ENCODE measurements around the gene TNKS2. TPM values are rescaled to one million over a fixed set of nuclear protein-coding genes. Genes with fewer than 3 reads are reported as not detected.
"Not testable (repeated sequence)": the region's sequence is repeated elsewhere in the genome, so short reads cannot be mapped to it uniquely, and the experiment has no call there.

Gene TNKS2
- total RNA-seq (33.8 and 40.4 TPM in 2 replicates), polyA plus RNA-seq (11.9 and 14.7 TPM in 2 replicates)

- Histone ChIP-seq H3K4me3 (peak within 1 kb of the TSS; percentile 98), H4K20me1 (ENCODE audit: insufficient read depth, poor library complexity, severe bottlenecking) (peaks cover 34% of the 10 kb centered on the region), H3K27me3 (no peaks in the 10 kb centered on the region), H3K4me1 (ENCODE audit: insufficient read depth) (peaks cover 21% of the 10 kb centered on the region), H3K9me3 (ENCODE audit: low read depth) (no peaks in the 10 kb centered on the region), H2AFZ (peak within 1 kb of the TSS; percentile 85), H3K79me2 (peaks cover 50% of the 10 kb centered on the region), H3K27ac (peak within 1 kb of the TSS; percentile 95), H3K36me3 (replicated peaks; ENCODE audit: insufficient read depth, low read depth) (no peaks in the 10 kb centered on the region), H3K9me2 (replicated peaks; ENCODE audit: insufficient read depth) (no peaks in the 10 kb centered on the region), H3K4me2 (peak within 1 kb of the TSS; percentile 77)
- DNase-seq (ENCODE audit: low spot score), result peak; percentile 98
- 2% methylated on average over 35 of the region's 64 CpGs for WGBS (ENCODE audit: low lambda C conversion rate, missing lambda C conversion rate)
- TF ChIP-seq CTCF (IDR thresholded peaks at IDR 0.05; ENCODE audit: poor library complexity), result no peak
- TF ChIP-seq EZH2phosphoT487 (IDR thresholded peaks at IDR 0.05; ENCODE audit: low read depth, severe bottlenecking, unreplicated experiment), result no peak
- TF ChIP-seq EZH2 (IDR thresholded peaks at IDR 0.05; ENCODE audit: borderline replicate concordance), result no peak
Measured at GRCh38 chr10:91797874-91798648, at the start of gene TNKS2. TNKS2 (plus strand) TSS chr10:91798426; CDS start chr10:91798691, 265 bp downstream.

GRCh38 chr10:91749592-91749991, 48.6 kb upstream of the TNKS2 start:
- not testable (repeated sequence) for H3K9me3 ChIP-seq (ENCODE audit: low read depth); H4K20me1 ChIP-seq (ENCODE audit: insufficient read depth, poor library complexity, severe bottlenecking); H3K4me1 ChIP-seq (ENCODE audit: insufficient read depth); H2AFZ ChIP-seq; H3K79me2 ChIP-seq; H3K36me3 ChIP-seq (replicated peaks; ENCODE audit: insufficient read depth, low read depth); DNase-seq (ENCODE audit: low spot score); H3K4me2 ChIP-seq; H3K27ac ChIP-seq; H3K4me3 ChIP-seq; H3K9me2 ChIP-seq (replicated peaks; ENCODE audit: insufficient read depth); H3K27me3 ChIP-seq
- 88% methylated on average over 20 of the region's 20 CpGs for WGBS (ENCODE audit: low lambda C conversion rate, missing lambda C conversion rate)

GRCh38 chr10:91756286-91756685, 41.9 kb upstream of the TNKS2 start:
- Histone ChIP-seq H3K4me3 (no peak overlapping the region), H3K36me3 (replicated peaks; ENCODE audit: insufficient read depth, low read depth) (no peaks in the 10 kb centered on the region), H3K4me1 (ENCODE audit: insufficient read depth) (no peaks in the 10 kb centered on the region), H3K4me2 (no peak overlapping the region), H3K9me3 (ENCODE audit: low read depth) (no peaks in the 10 kb centered on the region), H3K79me2 (no peaks in the 10 kb centered on the region), H3K27ac (no peak overlapping the region), H2AFZ (no peak overlapping the region), H4K20me1 (ENCODE audit: insufficient read depth, poor library complexity, severe bottlenecking) (no peaks in the 10 kb centered on the region), H3K9me2 (replicated peaks; ENCODE audit: insufficient read depth) (no peaks in the 10 kb centered on the region), H3K27me3 (no peaks in the 10 kb centered on the region)
- WGBS (ENCODE audit: low lambda C conversion rate, missing lambda C conversion rate), result 86% methylated on average over 2 of the region's 2 CpGs
- no peak for TF ChIP-seq EZH2phosphoT487 (IDR thresholded peaks at IDR 0.05; ENCODE audit: low read depth, severe bottlenecking, unreplicated experiment)
- DNase-seq (ENCODE audit: low spot score), result no peak

- Histone ChIP-seq H3K27ac (no peak overlapping the region), H3K4me3 (no peak overlapping the region), H3K4me1 (ENCODE audit: insufficient read depth) (no peaks in the 10 kb centered on the region), H3K9me3 (ENCODE audit: low read depth) (no peaks in the 10 kb centered on the region), H3K9me2 (replicated peaks; ENCODE audit: insufficient read depth) (no peaks in the 10 kb centered on the region), H3K27me3 (no peaks in the 10 kb centered on the region), H3K79me2 (no peaks in the 10 kb centered on the region), H3K36me3 (replicated peaks; ENCODE audit: insufficient read depth, low read depth) (no peaks in the 10 kb centered on the region), H4K20me1 (ENCODE audit: insufficient read depth, poor library complexity, severe bottlenecking) (no peaks in the 10 kb centered on the region), H3K4me2 (no peak overlapping the region), H2AFZ (no peak overlapping the region)
- TF ChIP-seq CTCF (IDR thresholded peaks at IDR 0.05; ENCODE audit: poor library complexity) (peak; percentile 81), EZH2 (IDR thresholded peaks at IDR 0.05; ENCODE audit: borderline replicate concordance) (no peak), EZH2phosphoT487 (IDR thresholded peaks at IDR 0.05; ENCODE audit: low read depth, severe bottlenecking, unreplicated experiment) (no peak)
- WGBS (ENCODE audit: low lambda C conversion rate, missing lambda C conversion rate), result 61% methylated on average over 3 of the region's 3 CpGs
- peak; percentile 59 for DNase-seq (ENCODE audit: low spot score)
Measured at GRCh38 chr10:91758303-91759146, 39.7 kb upstream of the TNKS2 start.

Data from hepatocyte (in vitro differentiated cells).